Mononuclear cell (primary cell): ENCODE measurements around the gene OR51F2. TPM values are rescaled to one million over a fixed set of nuclear protein-coding genes. Genes with fewer than 3 reads are reported as not detected.
"Not testable (repeated sequence)": the region's sequence is repeated elsewhere in the genome, so short reads cannot be mapped to it uniquely, and the experiment has no call there.

Experiments used
- H3K27me3 ChIP-seq: 2 replicates; pipeline ENCODE4 v1.6.0; 2011; ENCODE audit warnings: low read length, control low read depth; ENCODE audit not compliant: insufficient read depth
- H3K4me1 ChIP-seq: 2 replicates; pipeline ENCODE4 v1.5.1; 2011; ENCODE audit warnings: mild to moderate bottlenecking, low read length, control low read depth; ENCODE audit not compliant: insufficient read depth
- H3K4me3 ChIP-seq: 2 replicates; pipeline ENCODE4 v1.5.1; 2011; ENCODE audit warnings: mild to moderate bottlenecking, low read length, moderate library complexity
- H3K9me3 ChIP-seq: 2 replicates; pipeline ENCODE4 v1.5.1; 2011; ENCODE audit warnings: low read depth, mild to moderate bottlenecking, control low read depth, low read length
- total RNA-seq: library from RNA; depleted of rRNA; stranded (reverse); fragments of >200 nt; gene quantifications from one replicate; pipeline ENCODE4 v1.2.3, GENCODE V29; 2012

The OR51F2 gene
- total RNA-seq, 1 donor, result not detected

DNA sequence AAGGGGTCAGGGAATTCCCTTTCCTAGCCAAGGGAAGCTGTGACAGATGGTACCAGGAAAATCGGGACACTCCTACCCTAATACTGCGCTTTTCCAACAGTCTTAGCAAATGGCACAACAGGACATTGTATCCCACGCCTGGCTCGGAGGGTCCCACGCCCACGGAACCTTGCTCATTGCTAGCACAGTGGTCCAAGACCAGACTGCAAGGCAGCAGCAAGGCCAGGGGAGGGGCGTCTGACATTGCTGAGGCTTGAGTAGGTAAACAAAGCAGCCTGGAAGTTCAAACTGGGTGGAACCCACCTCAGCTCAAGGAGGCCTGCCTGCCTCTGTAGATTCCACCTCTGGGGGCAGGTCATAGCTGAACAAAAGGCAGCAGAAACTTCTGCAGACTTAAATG, 33.2 kb downstream of the OR51F2 start:
- H3K9me3 ChIP-seq, H3K4me3 ChIP-seq, H3K4me1 ChIP-seq, H3K27me3 ChIP-seq: not testable (repeated sequence)

GRCh38 chr11:4862447-4863236, 41.5 kb downstream of the OR51F2 start:
- Histone ChIP-seq H3K27me3 (no peaks in the 10 kb centered on the region), H3K4me1 (no peaks in the 10 kb centered on the region), H3K4me3 (no peak overlapping the region), H3K9me3 (no peaks in the 10 kb centered on the region)

DNA sequence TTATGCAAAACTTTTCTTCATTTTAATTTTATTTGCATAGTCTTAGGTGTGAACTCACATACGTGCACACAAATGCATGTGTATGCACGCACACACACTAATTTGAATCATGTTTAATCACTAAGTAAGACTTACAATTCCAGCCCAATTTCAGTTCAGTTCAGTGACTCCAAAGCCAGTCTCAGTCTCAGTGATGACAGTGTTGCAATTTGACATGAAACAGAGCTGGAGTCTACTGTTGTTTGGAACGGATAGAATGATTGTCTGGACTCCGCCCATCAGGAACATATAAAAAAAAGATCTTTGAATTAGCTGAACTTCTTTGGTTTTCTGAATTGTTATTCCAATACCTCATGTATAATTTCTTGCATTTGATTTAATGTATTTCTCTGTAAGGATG, 42.8 kb downstream of the OR51F2 start:
- no peaks in the 10 kb centered on the region for H3K27me3 ChIP-seq
- no peak overlapping the region for H3K4me3 ChIP-seq
- no peaks in the 10 kb centered on the region for H3K4me1 ChIP-seq
- H3K9me3 ChIP-seq, result no peaks in the 10 kb centered on the region

- no peak overlapping the region for H3K4me3 ChIP-seq
- H3K4me1 ChIP-seq, result no peaks in the 10 kb centered on the region
- H3K27me3 ChIP-seq, result no peaks in the 10 kb centered on the region
- H3K9me3 ChIP-seq, result no peaks in the 10 kb centered on the region
Observed at GRCh38 chr11:4865855-4866254, 44.7 kb downstream of the OR51F2 start.

Other genes starting within 250 kb of the OR51F2 start
- gene OR52I2, start 239.6 kb upstream of the OR51F2 start, total RNA-seq, result not detected
- not detected for gene OR52I1, start 227.3 kb upstream of the OR51F2 start, total RNA-seq
- gene TRIM68, start 213.1 kb upstream of the OR51F2 start, total RNA-seq, result 7.3 TPM
- gene OR51D1, start 183.8 kb upstream of the OR51F2 start, total RNA-seq, result 0.10 TPM
- gene OR51E1, start 177.3 kb upstream of the OR51F2 start, total RNA-seq, result not detected
- 0.10 TPM for gene OR51E2, start 123.5 kb upstream of the OR51F2 start, total RNA-seq
- gene MMP26, start 116.5 kb upstream of the OR51F2 start, total RNA-seq, result not detected
- not detected for gene OR51F1, start 51.4 kb upstream of the OR51F2 start, total RNA-seq
- not detected for gene OR52R1, start 16.9 kb upstream of the OR51F2 start, total RNA-seq
- gene OR51S1, start 27.9 kb downstream of the OR51F2 start, total RNA-seq, result not detected
- not detected for gene OR51T1, start 60.6 kb downstream of the OR51F2 start, total RNA-seq
- gene OR51A7, start 82.5 kb downstream of the OR51F2 start, total RNA-seq, result not detected
- gene OR51G2, start 98.0 kb downstream of the OR51F2 start, total RNA-seq, result not detected
- gene OR51G1, start 103.0 kb downstream of the OR51F2 start, total RNA-seq, result not detected
- not detected for gene OR51A4, start 126.3 kb downstream of the OR51F2 start, total RNA-seq
- gene OR51A2, start 134.4 kb downstream of the OR51F2 start, total RNA-seq, result not detected
- not detected for gene OR51L1, start 173.5 kb downstream of the OR51F2 start, total RNA-seq
- gene OR52J3, start 225.2 kb downstream of the OR51F2 start, total RNA-seq, result not detected
- gene OR52E2, start 238.3 kb downstream of the OR51F2 start, total RNA-seq, result not detected
- gene OR52E1, start 248.3 kb downstream of the OR51F2 start, total RNA-seq, result not detected